T-helper 1 cell (primary cell): ENCODE measurements around the gene PHLDB2.

Experiments used
- DNase-seq, 5 donors: peaks; one replicate each; pipeline ENCODE4 v3.0.0-alpha.2; 2012 to 2020

Gene PHLDB2

DNA sequence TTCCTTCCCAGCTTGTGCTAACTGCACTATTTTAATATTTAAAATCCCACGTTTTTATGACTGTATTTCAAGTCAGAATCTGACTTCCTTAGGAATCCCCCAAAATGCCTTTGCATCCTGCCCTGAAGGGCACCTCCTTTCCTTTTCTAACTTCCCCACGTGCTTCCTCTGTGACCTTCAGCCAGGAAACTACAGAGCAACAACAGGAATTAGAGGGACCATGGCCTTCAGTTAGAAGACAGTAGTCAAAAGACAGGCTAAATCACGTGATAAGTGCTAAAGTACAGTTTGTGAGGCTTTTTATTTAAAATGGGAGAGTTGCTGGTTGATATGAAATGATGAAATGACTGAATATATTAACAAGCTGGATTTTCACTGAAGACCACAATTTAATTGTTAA is 108.0 kb downstream of the PHLDB2 start:
- DNase-seq, result no peak

DNA sequence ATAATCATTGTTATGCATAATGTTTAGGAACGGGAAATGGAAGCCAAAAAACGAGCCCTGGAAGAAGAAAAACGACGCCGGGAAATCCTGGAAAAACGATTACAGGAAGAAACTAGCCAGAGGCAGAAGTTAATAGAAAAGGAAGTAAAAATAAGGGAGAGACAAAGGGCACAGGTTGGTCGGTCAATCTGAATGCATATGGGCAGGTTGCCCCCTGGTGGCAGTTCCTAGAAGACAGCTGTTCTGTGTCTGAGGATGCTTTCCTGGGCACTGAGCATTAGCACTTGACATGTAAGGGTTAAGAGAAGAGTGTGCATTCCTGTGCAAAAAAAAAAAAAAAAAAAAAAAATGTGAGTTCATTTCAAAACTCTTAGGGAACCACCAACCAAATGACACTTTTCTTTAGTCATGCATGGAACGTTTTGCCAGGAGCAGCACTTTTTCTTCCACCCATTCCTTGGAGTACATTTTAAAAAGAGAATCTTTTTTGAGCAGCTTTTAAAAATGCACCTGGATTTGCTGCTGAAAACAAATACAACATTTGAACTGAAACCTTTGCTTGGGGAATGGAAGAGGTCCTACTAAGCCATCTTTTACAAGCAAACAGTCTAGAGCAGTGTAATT is 108.7 kb downstream of the PHLDB2 start:
- DNase-seq, result peak; percentile 50 to 77 (median 68)

DNA sequence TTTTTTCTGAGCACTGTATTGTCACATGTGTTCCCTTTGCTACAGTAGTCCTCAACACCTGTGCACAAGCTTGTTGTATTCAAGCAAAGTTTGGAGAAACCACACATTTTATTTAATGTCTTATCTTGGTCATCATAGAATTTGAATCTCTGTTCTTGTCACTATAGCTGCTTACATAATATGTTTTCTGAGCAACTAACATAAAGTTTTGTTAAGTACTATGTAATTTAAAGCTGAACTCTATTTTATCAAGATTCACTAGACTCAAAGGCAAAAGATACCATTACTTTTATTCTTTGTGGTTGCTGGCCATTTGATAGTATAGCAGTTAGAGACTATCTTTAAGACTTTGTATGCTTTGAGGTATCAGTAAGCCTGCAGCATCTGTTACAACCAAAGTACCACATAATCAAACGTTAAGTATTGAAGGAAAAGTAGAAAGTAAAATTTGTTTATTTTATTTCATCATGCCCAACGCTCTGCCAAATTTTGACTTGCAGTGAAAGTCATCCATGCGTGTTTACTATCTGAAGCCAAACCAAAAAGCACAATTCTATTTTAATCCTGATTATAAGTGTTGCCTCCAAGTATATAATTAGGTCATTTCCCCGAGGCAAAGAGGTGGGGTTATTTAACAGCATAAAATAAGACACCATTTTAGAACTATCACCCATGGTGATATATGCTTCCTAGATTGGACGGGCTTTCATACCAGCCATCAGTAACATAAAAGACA is 109.4 kb downstream of the PHLDB2 start:
- DNase-seq, result no peak

- no peak for DNase-seq
Measured at GRCh38 chr3:111970376-111970775, 111.3 kb downstream of the PHLDB2 start.

GRCh38 chr3:111971533-111972130 is 112.6 kb downstream of the PHLDB2 start:
- no peak for DNase-seq

GRCh38 chr3:111972891-111973290 is 113.8 kb downstream of the PHLDB2 start:
- no peak for DNase-seq

GRCh38 chr3:111975131-111975530 is 116.1 kb downstream of the PHLDB2 start:
- DNase-seq, result no peak

DNA sequence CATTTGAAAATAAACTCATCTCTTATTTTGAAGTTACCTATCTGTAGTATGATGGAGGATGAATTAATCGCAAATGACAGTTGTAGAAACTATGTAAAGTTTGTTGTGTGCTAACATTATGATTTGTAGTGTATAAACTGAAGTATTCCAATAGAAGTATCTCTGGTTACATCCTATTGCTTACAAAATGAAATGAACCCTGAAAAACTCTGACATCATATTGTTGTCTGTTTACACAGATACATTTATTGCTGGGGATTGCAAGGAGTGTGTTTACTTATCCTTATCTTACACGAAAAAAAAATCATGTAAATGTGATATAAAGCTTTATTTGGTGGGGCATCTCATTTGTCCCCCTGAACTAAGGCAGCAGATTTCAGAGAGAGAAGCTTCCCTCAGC is 117.2 kb downstream of the PHLDB2 start:
- DNase-seq, result no peak

GRCh38 chr3:111978583-111979433 is 119.7 kb downstream of the PHLDB2 start, which contains the start of gene ABHD10:
ABHD10 (plus strand) TSS chr3:111979026; CDS start chr3:111979062, 36 bp downstream.
- peak; percentile 92 to 99 (median 95) for DNase-seq

GRCh38 chr3:111979434-111980038 is 120.5 kb downstream of the PHLDB2 start:
- peak in 1 of 5 donors; percentile 25 for DNase-seq

DNA sequence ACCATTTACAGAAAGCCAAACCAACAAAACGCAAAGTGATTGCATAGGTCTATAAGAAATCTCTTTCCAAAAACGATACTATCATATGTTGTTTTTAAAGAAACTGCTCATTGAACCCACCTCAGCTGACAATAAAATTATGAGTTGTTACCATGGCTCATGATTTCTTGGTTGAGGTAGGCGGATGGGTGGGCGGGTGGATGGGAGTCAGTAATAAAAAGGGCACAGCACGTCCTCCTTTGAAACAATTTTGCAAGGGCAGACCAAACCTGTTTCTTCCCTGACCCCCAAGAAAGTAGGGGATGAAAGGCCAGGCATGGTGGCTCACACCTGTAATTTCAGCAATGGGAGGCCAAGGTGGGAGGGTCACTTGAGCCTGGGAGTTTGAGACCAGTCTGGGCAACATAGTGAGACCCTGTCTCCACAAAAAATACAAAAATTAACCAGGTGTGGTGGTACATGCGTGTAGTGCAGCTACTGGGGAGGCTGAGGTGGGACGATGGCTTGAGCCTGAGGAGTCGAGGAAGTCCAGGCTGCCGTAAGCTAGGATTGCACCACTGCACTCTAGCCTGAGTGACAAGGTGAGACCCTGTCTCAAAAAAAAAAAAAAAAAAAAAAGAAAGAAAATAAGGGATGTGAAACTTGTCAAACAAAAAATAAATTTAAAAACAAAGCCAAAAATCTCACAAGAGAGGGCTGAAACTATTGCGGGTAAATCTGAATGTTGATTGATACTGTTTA is 121.8 kb downstream of the PHLDB2 start:
- no peak for DNase-seq

- DNase-seq, result no peak
Measured at GRCh38 chr3:111981457-111981763, 122.3 kb downstream of the PHLDB2 start.

- DNase-seq, result no peak
Measured at GRCh38 chr3:111984636-111985298, 125.7 kb downstream of the PHLDB2 start.

GRCh38 chr3:111986800-111987199 is 127.7 kb downstream of the PHLDB2 start:
- no peak for DNase-seq

DNA sequence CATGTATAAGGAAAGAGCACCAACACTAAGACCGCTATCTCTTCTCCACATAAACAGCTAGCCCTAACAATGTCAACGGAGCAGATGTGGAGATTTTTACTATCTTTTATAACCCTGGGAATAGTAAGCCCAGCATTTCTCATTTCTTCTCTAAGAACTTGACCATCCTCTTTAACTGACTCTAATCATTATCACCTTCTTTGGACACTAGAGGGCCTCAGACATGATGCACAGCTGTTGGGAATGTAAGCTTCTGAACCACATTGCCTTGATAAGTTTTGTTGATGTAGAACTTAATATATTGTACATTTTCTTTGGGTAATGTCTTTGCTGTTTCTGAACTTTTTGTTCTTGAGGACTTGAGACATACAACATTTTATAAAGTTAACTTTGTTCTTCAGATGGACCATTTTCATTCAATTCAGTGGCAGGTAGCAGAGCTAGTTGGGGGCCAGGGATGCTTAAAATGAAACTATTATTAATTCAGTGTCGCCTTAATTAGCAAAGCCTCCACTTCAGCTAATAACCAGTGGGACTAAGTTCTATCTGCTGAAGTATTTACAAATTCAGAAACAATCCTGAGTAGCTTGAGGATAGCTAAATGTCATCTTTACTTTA is 130.1 kb downstream of the PHLDB2 start:
- peak in 1 of 5 donors; percentile 39 for DNase-seq

DNA sequence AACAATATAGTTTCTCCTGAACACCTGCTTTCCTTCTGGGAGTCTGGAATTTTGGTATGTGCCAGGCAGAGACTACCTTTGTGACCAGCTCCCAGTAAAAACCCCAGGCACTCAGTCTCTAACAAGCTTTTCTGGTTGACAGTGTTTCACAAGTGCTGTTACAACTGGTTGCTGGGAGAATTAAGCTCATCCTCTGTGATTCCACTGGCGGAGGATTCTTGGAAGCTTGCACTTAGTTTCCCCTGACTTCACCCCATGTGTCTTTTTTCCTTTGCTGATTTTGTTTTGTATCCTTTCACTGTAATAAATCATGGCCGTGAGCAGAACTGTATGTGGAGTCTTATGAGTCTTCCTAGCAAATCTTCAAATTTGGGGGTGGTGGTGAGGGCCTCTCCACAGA is 134.0 kb downstream of the PHLDB2 start:
- no peak for DNase-seq

DNA sequence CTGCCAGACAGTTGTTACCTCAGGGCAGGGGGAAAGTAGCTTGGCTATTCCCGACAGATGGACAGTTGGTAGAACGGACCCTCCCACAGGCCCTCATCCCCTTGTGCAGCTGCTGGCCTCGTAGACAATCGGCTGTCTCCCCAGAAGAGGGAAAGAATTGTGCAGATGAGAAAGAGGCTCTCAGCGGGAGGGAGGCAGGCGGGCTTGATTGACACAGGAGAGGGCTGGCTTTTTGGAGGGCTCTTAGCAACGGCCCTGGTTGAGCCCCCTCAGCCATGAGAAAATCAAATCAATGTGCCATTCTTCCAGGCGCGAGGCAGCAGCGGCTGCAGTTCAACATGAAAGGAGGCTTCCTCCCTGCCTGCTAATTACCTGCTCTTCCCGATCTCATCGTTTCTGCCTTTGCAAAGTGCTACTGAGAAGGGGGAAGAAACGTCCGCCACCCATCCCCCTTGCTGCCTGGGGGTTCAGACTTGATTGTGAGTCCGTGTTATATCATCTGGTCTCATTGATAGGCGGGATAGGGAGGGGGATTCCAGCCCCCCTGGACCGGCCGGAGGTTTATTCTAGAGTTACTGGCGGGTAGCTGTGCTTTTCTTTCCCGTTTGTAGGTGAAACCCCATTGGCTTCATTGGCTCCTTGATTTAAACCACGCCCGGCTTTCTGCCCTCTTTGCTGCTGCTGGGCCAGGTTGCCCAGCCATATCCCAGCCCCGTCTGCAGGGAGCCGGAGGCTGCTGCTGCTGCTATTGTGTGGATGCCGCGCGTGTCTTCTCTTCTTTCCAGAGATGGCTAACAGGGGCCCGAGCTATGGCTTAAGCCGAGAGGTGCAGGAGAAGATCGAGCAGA is 139.8 kb downstream of the PHLDB2 start, which contains the start of gene TAGLN3:
TAGLN3 (plus strand) TSS at position 287 of the 848 bp plus-strand sequence; CDS start at position 788, 501 bp downstream.
- no peak for DNase-seq

- DNase-seq, result no peak
Measured at GRCh38 chr3:111999484-112000324, 140.6 kb downstream of the PHLDB2 start.

DNA sequence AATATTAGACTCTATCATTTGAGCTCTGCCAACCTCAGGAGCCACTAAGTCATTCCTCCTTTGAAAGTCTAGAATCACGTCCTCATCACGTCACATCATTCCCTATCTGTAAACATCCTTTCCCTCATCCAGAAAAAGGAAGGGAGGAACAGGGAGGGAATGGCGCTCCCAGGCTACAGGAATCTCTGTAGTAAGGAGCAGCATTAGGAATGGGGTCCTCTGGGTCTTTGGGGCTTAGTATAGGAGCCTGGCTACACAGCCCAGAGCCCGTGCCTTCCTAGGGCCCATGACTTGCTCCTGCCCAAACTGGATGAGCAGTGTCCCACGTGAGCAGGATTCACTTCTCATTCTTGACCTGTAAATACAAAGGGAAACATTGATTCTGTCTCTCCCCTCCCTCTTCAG is 141.3 kb downstream of the PHLDB2 start:
- no peak for DNase-seq
